Testis (tissue), 2 donors: ENCODE results near the gene SECTM1.

Experiments
- CTCF ChIP-seq, 3 experiments: fragments of 450-650 bp in 2 of 3; fragments of 200-600 bp in 1 of 3; sonication (generic) in 1 of 3; IDR thresholded peaks; one replicate each; pipeline ENCODE4 v1.5.1; 2016 to 2019; ENCODE audit warnings: antibody characterized with exemption in 3 of 3, mild to moderate bottlenecking in 2 of 3, moderate library complexity in 1 of 3
- POLR2A ChIP-seq: fragments of 450-650 bp; IDR thresholded peaks from one replicate; pipeline ENCODE4 v1.6.1; 2017; ENCODE audit warnings: antibody characterized with exemption, mild to moderate bottlenecking, moderate library complexity

GRCh38 chr17:82282239-82283207 lies 51.0 kb downstream of the SECTM1 start:
- TF ChIP-seq CTCF (IDR thresholded peaks at IDR 0.05) (no peak), POLR2A (no peak)
